Endodermal cell (in vitro differentiated cells): ENCODE results near the gene CAMK4. TPM values are rescaled to one million over a fixed set of nuclear protein-coding genes. Genes with fewer than 3 reads are reported as not detected.

Experiments used
- DNase-seq: peaks from one replicate; pipeline ENCODE4 v3.0.0-alpha.2; 2017
- H3K27ac ChIP-seq: 2 replicates; pipeline ENCODE4 v1.5.1; 2013; ENCODE audit warnings: mild to moderate bottlenecking, low read depth, low read length, moderate library complexity
- H3K27me3 ChIP-seq: 2 replicates; pipeline ENCODE4 v1.6.1; 2013; ENCODE audit warnings: mild to moderate bottlenecking, low read length, moderate library complexity; ENCODE audit not compliant: insufficient read depth, control insufficient read depth, poor library complexity, severe bottlenecking
- H3K36me3 ChIP-seq: 2 replicates; pipeline ENCODE4 v1.7.0; 2013; ENCODE audit warnings: mild to moderate bottlenecking, low read length, moderate library complexity; ENCODE audit not compliant: control insufficient read depth, insufficient read depth
- H3K4me1 ChIP-seq: one replicate; pipeline ENCODE4 v1.7.0; 2013; ENCODE audit warnings: low read length; ENCODE audit not compliant: control insufficient read depth, insufficient read depth
- H3K4me3 ChIP-seq: 2 replicates; pipeline ENCODE4 v1.5.1; 2013; ENCODE audit warnings: mild to moderate bottlenecking, low read length, moderate library complexity
- H3K9ac ChIP-seq: 2 replicates; pipeline ENCODE4 v1.6.1; 2013; ENCODE audit warnings: mild to moderate bottlenecking, low read length, moderate library complexity; ENCODE audit not compliant: poor library complexity, severe bottlenecking; ENCODE audit errors: extremely low read depth
- H3K9me3 ChIP-seq: 2 replicates; pipeline ENCODE4 v1.6.1; 2013; ENCODE audit warnings: mild to moderate bottlenecking, low read length, moderate library complexity; ENCODE audit not compliant: control insufficient read depth
- H3K27ac Mint-ChIP-seq: 2 replicates; pipeline ENCODE4 v1.8.0; 2020; ENCODE audit warnings: mixed read lengths
- H3K27me3 Mint-ChIP-seq: 2 replicates; pipeline ENCODE4 v1.8.0; 2021; ENCODE audit warnings: mild to moderate bottlenecking, mixed read lengths; ENCODE audit not compliant: insufficient read depth
- H3K36me3 Mint-ChIP-seq: 2 replicates; pipeline ENCODE4 v1.8.0; 2020; ENCODE audit warnings: low read depth, mixed read lengths
- H3K4me1 Mint-ChIP-seq: 2 replicates; pipeline ENCODE4 v1.8.0; 2020; ENCODE audit warnings: mixed read lengths
- H3K4me3 Mint-ChIP-seq: 2 replicates; pipeline ENCODE4 v1.8.0; 2020; ENCODE audit warnings: mild to moderate bottlenecking, moderate library complexity, mixed read lengths
- H3K9me3 Mint-ChIP-seq: 2 replicates; pipeline ENCODE4 v1.8.0; 2020; ENCODE audit warnings: mild to moderate bottlenecking, mixed read lengths
- WGBS, 2 experiments: methylation state at CpG; one replicate each; pipeline versions ENCODE4 v1.1.5 to v1.1.7; 2013; ENCODE audit warnings: missing lambda C conversion rate in 2 of 2, mixed read lengths in 1 of 2; ENCODE audit not compliant: insufficient coverage in 1 of 2, insufficient read length in 1 of 2; 5-methylcytosine and 5-hydroxymethylcytosine counted together
- total RNA-seq, 2 donors: library from RNA; stranded (reverse); fragmentation: NEBNext Ultra II Directional in 1 of 2; extraction: Animal tissue kit (Norgen Biotek cat#: 25700) in 1 of 2; gene quantifications; 2 replicates in 1 of 2; 3 replicates in 1 of 2; pipeline ENCODE4 v1.2.1, GENCODE V29; 2021
- TF ChIP-seq, protein P1 (sequence below): fragments of 200-600 bp; sonication (generic); conservative IDR thresholded peaks from 2 replicates; pipeline ENCODE4 v1.5.0; 2021; ENCODE audit warnings: antibody characterized with exemption, mild to moderate bottlenecking

Gene CAMK4
- total RNA-seq, 2 donors from 2014 or later, result 2.8 to 3.9 TPM

DNA sequence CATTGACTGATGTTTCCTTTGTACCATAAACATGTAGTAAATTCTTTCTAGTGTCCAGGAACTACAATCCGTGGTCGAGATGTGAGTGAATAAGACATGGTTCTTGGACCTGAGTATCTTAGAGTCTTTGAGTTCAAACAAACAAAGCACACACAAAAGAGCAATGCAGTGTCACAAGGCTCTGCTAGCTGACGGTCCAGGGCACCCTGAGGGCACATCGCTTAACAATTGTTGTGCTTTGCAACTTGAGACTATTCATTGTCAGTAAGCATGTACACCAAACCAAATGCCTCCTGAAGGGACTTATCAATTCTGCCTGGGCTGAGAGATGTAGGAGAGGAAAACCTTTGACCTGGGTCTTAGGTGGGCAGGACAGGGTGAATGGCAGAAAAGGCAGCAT is 84.8 kb downstream of the CAMK4 start:
- no peaks in the 10 kb centered on the region for H3K4me1 ChIP-seq
- H3K4me1 Mint-ChIP-seq, result peaks cover 15% of the 10 kb centered on the region
- H3K9ac ChIP-seq, result no peak overlapping the region
- H3K9me3 ChIP-seq, result no peaks in the 10 kb centered on the region
- 28 to 72% methylated on average over 2 to 4 of the region's 4 CpGs for WGBS, 2 experiments
- no peaks in the 10 kb centered on the region for H3K27me3 ChIP-seq
- peak; percentile 55 for DNase-seq
- H3K4me3 Mint-ChIP-seq, result no peak overlapping the region
- no peaks in the 10 kb centered on the region for H3K9me3 Mint-ChIP-seq
- no peak overlapping the region for H3K4me3 ChIP-seq
- H3K36me3 ChIP-seq, result no peaks in the 10 kb centered on the region
- no peak overlapping the region for H3K27ac Mint-ChIP-seq
- H3K36me3 Mint-ChIP-seq, result no peaks in the 10 kb centered on the region
- TF ChIP-seq, protein P1, sequence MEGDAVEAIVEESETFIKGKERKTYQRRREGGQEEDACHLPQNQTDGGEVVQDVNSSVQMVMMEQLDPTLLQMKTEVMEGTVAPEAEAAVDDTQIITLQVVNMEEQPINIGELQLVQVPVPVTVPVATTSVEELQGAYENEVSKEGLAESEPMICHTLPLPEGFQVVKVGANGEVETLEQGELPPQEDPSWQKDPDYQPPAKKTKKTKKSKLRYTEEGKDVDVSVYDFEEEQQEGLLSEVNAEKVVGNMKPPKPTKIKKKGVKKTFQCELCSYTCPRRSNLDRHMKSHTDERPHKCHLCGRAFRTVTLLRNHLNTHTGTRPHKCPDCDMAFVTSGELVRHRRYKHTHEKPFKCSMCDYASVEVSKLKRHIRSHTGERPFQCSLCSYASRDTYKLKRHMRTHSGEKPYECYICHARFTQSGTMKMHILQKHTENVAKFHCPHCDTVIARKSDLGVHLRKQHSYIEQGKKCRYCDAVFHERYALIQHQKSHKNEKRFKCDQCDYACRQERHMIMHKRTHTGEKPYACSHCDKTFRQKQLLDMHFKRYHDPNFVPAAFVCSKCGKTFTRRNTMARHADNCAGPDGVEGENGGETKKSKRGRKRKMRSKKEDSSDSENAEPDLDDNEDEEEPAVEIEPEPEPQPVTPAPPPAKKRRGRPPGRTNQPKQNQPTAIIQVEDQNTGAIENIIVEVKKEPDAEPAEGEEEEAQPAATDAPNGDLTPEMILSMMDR, result no peak
- no peaks in the 10 kb centered on the region for H3K27me3 Mint-ChIP-seq
- no peak overlapping the region for H3K27ac ChIP-seq

DNA sequence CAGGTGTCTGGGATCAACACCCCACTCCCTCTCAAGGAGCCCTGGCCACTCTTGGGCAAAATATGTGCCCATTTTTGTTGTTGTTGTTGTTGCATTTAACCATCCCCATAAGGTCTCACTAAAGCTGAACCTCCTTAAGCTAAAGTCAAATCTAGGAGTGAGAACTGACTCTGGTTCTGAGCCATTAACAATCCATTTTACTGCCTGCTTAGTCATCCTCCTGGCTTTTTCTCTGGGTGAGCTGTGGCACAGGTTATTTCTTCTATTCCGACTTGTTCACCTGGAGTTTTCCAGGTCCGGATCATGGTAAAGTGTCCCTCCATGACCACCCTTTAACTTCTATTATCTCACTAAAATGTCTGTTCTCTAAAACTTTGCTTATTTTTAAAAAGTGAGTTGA is 85.2 kb downstream of the CAMK4 start:
- no peak overlapping the region for H3K27ac ChIP-seq
- no peaks in the 10 kb centered on the region for H3K27me3 ChIP-seq
- TF ChIP-seq, protein P1, result no peak
- no peaks in the 10 kb centered on the region for H3K9me3 Mint-ChIP-seq
- H3K9ac ChIP-seq, result no peak overlapping the region
- 100% methylated on average over 1 to 2 of the region's 2 CpGs for WGBS, 2 experiments
- H3K4me3 ChIP-seq, result no peak overlapping the region
- no peaks in the 10 kb centered on the region for H3K9me3 ChIP-seq
- peaks cover 15% of the 10 kb centered on the region for H3K4me1 Mint-ChIP-seq
- H3K27ac Mint-ChIP-seq, result no peak overlapping the region
- no peaks in the 10 kb centered on the region for H3K36me3 ChIP-seq
- no peaks in the 10 kb centered on the region for H3K36me3 Mint-ChIP-seq
- DNase-seq, result no peak
- H3K27me3 Mint-ChIP-seq, result no peaks in the 10 kb centered on the region
- H3K4me3 Mint-ChIP-seq, result no peak overlapping the region
- H3K4me1 ChIP-seq, result no peaks in the 10 kb centered on the region

DNA sequence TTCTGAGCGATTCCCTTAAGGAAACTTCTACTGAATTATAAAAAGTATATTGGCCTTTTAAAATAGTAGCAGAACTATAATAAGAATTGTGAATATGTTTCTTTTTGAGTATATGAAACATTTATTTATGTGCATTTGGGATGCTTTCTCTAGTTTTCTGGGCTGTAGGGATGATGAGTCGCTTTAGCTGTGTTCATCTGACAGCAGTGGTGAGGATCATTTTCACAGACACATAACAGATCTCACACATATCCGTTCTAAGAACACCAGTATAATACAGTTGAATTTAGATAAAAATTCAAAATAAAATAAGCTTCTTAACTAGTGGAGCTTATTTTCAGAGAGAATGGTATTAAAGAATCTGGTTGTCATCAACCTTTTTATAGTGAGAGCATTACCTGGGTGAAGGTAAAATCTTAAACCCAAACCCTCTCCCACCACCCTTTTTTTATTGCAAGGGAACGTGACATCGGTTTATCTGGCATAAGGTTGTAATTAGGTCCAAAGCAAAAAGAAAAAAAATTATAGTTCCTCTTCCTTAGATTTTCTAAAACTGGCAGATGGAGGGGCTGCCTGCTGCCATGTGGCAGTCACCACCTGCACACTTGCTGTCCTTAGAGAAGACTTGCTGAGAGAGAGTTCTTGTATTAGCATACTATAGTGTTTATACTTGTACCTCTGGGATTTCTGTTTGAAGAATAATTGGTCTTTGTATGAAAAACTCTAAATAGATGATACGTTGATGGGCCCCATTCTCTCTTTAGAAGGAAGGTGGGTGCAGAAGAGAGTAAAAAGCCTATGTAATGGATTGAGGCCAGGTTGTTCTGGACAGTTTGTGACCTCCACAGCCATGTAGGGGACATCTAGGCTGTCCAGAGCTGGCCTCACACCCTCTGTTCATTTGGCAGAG is 86.8 kb downstream of the CAMK4 start:
- H3K27me3 Mint-ChIP-seq, result no peaks in the 10 kb centered on the region
- Histone ChIP-seq H3K27me3 (no peaks in the 10 kb centered on the region), H3K4me1 (no peaks in the 10 kb centered on the region), H3K27ac (no peak overlapping the region), H3K4me3 (no peak overlapping the region), H3K9me3 (no peaks in the 10 kb centered on the region), H3K36me3 (no peaks in the 10 kb centered on the region), H3K9ac (no peak overlapping the region)
- no peaks in the 10 kb centered on the region for H3K9me3 Mint-ChIP-seq
- H3K36me3 Mint-ChIP-seq, result no peaks in the 10 kb centered on the region
- H3K4me1 Mint-ChIP-seq, result peaks cover 15% of the 10 kb centered on the region
- H3K4me3 Mint-ChIP-seq, result no peak overlapping the region
- WGBS, 2 experiments, result 97% methylated on average over 5 of the region's 6 CpGs; no CpG with 5 or more reads in 1 of the 2 experiments
- no peak for DNase-seq
- TF ChIP-seq, protein P1, result no peak
- no peak overlapping the region for H3K27ac Mint-ChIP-seq
